Activated T-cell treated with anti-CD3 and anti-CD28 coated beads, Interleukin-2, amount 50 U/mL, for 72 hours (primary cell): ENCODE measurements around the gene CD247. TPM values are rescaled to one million over a fixed set of nuclear protein-coding genes. Genes with fewer than 3 reads are reported as not detected.

Source experiments
- ATAC-seq, 2 donors: fragments of 150-1000 bp; cut with Tn5 transposase; replicated peaks in 1 of 2; 2 replicates each; pipeline ENCODE4 v1.10.0; 2021; ENCODE audit warnings: moderate library complexity in 2 of 2, mild to moderate bottlenecking in 1 of 2
- DNase-seq, 2 donors: peaks; one replicate each; pipeline ENCODE4 v3.0.0; 2021 to 2022; ENCODE audit warnings: mixed read lengths in 1 of 2
- H3K27ac Mint-ChIP-seq: one replicate; pipeline ENCODE4 v1.8.0; 2022; ENCODE audit warnings: mild to moderate bottlenecking, moderate library complexity, mixed read lengths
- H3K27me3 Mint-ChIP-seq: one replicate; pipeline ENCODE4 v1.8.0; 2022; ENCODE audit warnings: low read depth, mixed read lengths
- H3K36me3 Mint-ChIP-seq, 2 donors: one replicate each; pipeline ENCODE4 v1.8.0; 2022; ENCODE audit warnings: mixed read lengths in 2 of 2, mild to moderate bottlenecking in 1 of 2; ENCODE audit not compliant: insufficient read depth in 2 of 2
- H3K4me1 Mint-ChIP-seq: one replicate; pipeline ENCODE4 v1.8.0; 2022; ENCODE audit warnings: low read depth, mixed read lengths
- H3K4me3 Mint-ChIP-seq, 2 donors: one replicate each; pipeline ENCODE4 v1.8.0; 2022; ENCODE audit warnings: mild to moderate bottlenecking in 2 of 2, mixed read lengths in 2 of 2, moderate library complexity in 2 of 2
- H3K9me3 Mint-ChIP-seq, 2 donors: one replicate each; pipeline ENCODE4 v1.8.0; 2022; ENCODE audit warnings: mixed read lengths in 2 of 2
- total RNA-seq, 2 donors: library from RNA; stranded (reverse); gene quantifications; one replicate each; pipeline ENCODE4 v1.2.3, GENCODE V29; 2022

CD247 gene
- total RNA-seq, 2 donors from 2014 or later, result 160 to 178 TPM

GRCh38 chr1:167487614-167488013 lies 30.7 kb downstream of the CD247 start:
- ATAC-seq (no peak), DNase-seq (no peak)
- H3K4me1 Mint-ChIP-seq, result peaks cover 97% of the 10 kb centered on the region
- H3K36me3 Mint-ChIP-seq, result peaks cover 2 to 18% of the 10 kb centered on the region in 2 donors
- H3K27me3 Mint-ChIP-seq, result no peaks in the 10 kb centered on the region
- no peaks in the 10 kb centered on the region for H3K9me3 Mint-ChIP-seq
- peak overlapping the region; percentile 90 for H3K27ac Mint-ChIP-seq
- H3K4me3 Mint-ChIP-seq, result peak overlapping the region; percentile 69 to 87

- H3K9me3 Mint-ChIP-seq, result no peaks in the 10 kb centered on the region
- H3K36me3 Mint-ChIP-seq, result peaks cover 4 to 12% of the 10 kb centered on the region in 2 donors
- no peaks in the 10 kb centered on the region for H3K27me3 Mint-ChIP-seq
- peak overlapping the region; percentile 80 for H3K27ac Mint-ChIP-seq
- DNase-seq, result no peak
- no peak for ATAC-seq
- H3K4me1 Mint-ChIP-seq, result peaks cover 96% of the 10 kb centered on the region
- peak overlapping the region; percentile 72 to 80 for H3K4me3 Mint-ChIP-seq
These were observed 32.1 kb downstream of the CD247 start for GRCh38 chr1:167486090-167486824.

GRCh38 chr1:167484726-167485502 lies 33.4 kb downstream of the CD247 start:
- ATAC-seq (no peak), DNase-seq (no peak)
- Mint-ChIP-seq H3K27ac (peak overlapping the region; percentile 96), H3K4me1 (peaks cover 96% of the 10 kb centered on the region), H3K36me3 (peaks cover 4 to 17% of the 10 kb centered on the region in 2 donors), H3K4me3 (peak overlapping the region; percentile 72 to 80), H3K27me3 (no peaks in the 10 kb centered on the region), H3K9me3 (no peaks in the 10 kb centered on the region)

GRCh38 chr1:167483790-167484189 lies 34.5 kb downstream of the CD247 start:
- peaks cover 6 to 21% of the 10 kb centered on the region in 2 donors for H3K36me3 Mint-ChIP-seq
- H3K27ac Mint-ChIP-seq, result peak overlapping the region; percentile 96
- DNase-seq (peak; percentile 46), ATAC-seq (peak; percentile 44 to 60)
- peak overlapping the region; percentile 72 to 80 for H3K4me3 Mint-ChIP-seq
- H3K4me1 Mint-ChIP-seq, result peaks cover 96% of the 10 kb centered on the region
- H3K9me3 Mint-ChIP-seq, result no peaks in the 10 kb centered on the region
- no peaks in the 10 kb centered on the region for H3K27me3 Mint-ChIP-seq

GRCh38 chr1:167482184-167482583 lies 36.1 kb downstream of the CD247 start:
- DNase-seq, result peak; percentile 56 to 68
- H3K27ac Mint-ChIP-seq, result peak overlapping the region; percentile 91
- peak; percentile 59 to 66 for ATAC-seq
- peak overlapping the region; percentile 72 for H3K4me3 Mint-ChIP-seq
- H3K36me3 Mint-ChIP-seq, result peaks cover 7 to 31% of the 10 kb centered on the region in 2 donors
- H3K27me3 Mint-ChIP-seq, result no peaks in the 10 kb centered on the region
- peaks cover 98% of the 10 kb centered on the region for H3K4me1 Mint-ChIP-seq
- no peaks in the 10 kb centered on the region for H3K9me3 Mint-ChIP-seq

- peaks cover 99% of the 10 kb centered on the region for H3K4me1 Mint-ChIP-seq
- peak; percentile 35 to 41 for ATAC-seq
- peaks cover 11 to 32% of the 10 kb centered on the region in 2 donors for H3K36me3 Mint-ChIP-seq
- H3K9me3 Mint-ChIP-seq, result no peaks in the 10 kb centered on the region
- no peaks in the 10 kb centered on the region for H3K27me3 Mint-ChIP-seq
- no peak for DNase-seq
- H3K27ac Mint-ChIP-seq, result peak overlapping the region; percentile 88
- H3K4me3 Mint-ChIP-seq, result peak overlapping the region; percentile 40 to 59
These were observed 38.9 kb downstream of the CD247 start for GRCh38 chr1:167479331-167479979.

GRCh38 chr1:167477986-167478385 lies 40.3 kb downstream of the CD247 start:
- Mint-ChIP-seq H3K36me3 (peaks cover 11 to 33% of the 10 kb centered on the region in 2 donors), H3K4me1 (peaks cover 99% of the 10 kb centered on the region), H3K27me3 (no peaks in the 10 kb centered on the region), H3K4me3 (peak overlapping the region in 1 of 2 donors; percentile 63), H3K9me3 (no peaks in the 10 kb centered on the region), H3K27ac (peak overlapping the region; percentile 26)
- no peak for DNase-seq
- no peak for ATAC-seq

GRCh38 chr1:167476061-167476460 lies 42.3 kb downstream of the CD247 start:
- Mint-ChIP-seq H3K4me1 (peaks cover 98% of the 10 kb centered on the region), H3K27ac (no peak overlapping the region), H3K36me3 (peaks cover 9 to 32% of the 10 kb centered on the region in 2 donors), H3K27me3 (no peaks in the 10 kb centered on the region), H3K4me3 (no peak overlapping the region), H3K9me3 (no peaks in the 10 kb centered on the region)
- ATAC-seq, result no peak
- no peak for DNase-seq

- peak overlapping the region; percentile 86 to 90 for H3K4me3 Mint-ChIP-seq
- peaks cover 87% of the 10 kb centered on the region for H3K4me1 Mint-ChIP-seq
- no peaks in the 10 kb centered on the region for H3K9me3 Mint-ChIP-seq
- H3K36me3 Mint-ChIP-seq, result peaks cover 6 to 25% of the 10 kb centered on the region in 2 donors
- peak overlapping the region; percentile 93 for H3K27ac Mint-ChIP-seq
- DNase-seq, result peak; percentile 37 to 61
- no peaks in the 10 kb centered on the region for H3K27me3 Mint-ChIP-seq
- peak; percentile 75 to 89 for ATAC-seq
These were observed 44.1 kb downstream of the CD247 start for GRCh38 chr1:167474191-167474641.

- Mint-ChIP-seq H3K27me3 (no peaks in the 10 kb centered on the region), H3K9me3 (no peaks in the 10 kb centered on the region), H3K4me3 (peak overlapping the region; percentile 86 to 90), H3K27ac (peak overlapping the region; percentile 72), H3K4me1 (peaks cover 87% of the 10 kb centered on the region), H3K36me3 (peaks cover 6 to 25% of the 10 kb centered on the region in 2 donors)
- ATAC-seq, result peak; percentile 64 to 71
- no peak for DNase-seq
These were observed 44.6 kb downstream of the CD247 start for GRCh38 chr1:167473761-167474160.

- Mint-ChIP-seq H3K4me1 (peaks cover 87% of the 10 kb centered on the region), H3K9me3 (no peaks in the 10 kb centered on the region), H3K27me3 (no peaks in the 10 kb centered on the region), H3K36me3 (peaks cover 3 to 23% of the 10 kb centered on the region in 2 donors), H3K27ac (peak overlapping the region; percentile 71), H3K4me3 (peak overlapping the region; percentile 86 to 90)
- DNase-seq (peak; percentile 50 to 71), ATAC-seq (peak; percentile 56 to 61)
These were observed 45.4 kb downstream of the CD247 start for GRCh38 chr1:167472752-167473521.

GRCh38 chr1:167471568-167471967 lies 46.8 kb downstream of the CD247 start:
- Mint-ChIP-seq H3K36me3 (peaks cover 3 to 11% of the 10 kb centered on the region in 2 donors), H3K4me3 (peak overlapping the region; percentile 45 to 54), H3K27ac (peak overlapping the region; percentile 97), H3K27me3 (no peaks in the 10 kb centered on the region), H3K9me3 (no peaks in the 10 kb centered on the region), H3K4me1 (peaks cover 84% of the 10 kb centered on the region)
- DNase-seq (no peak), ATAC-seq (no peak)
